Kidney (tissue), 14 donors: ENCODE data around the gene JAM3. TPM values are rescaled to one million over a fixed set of nuclear protein-coding genes. Genes with fewer than 3 reads are reported as not detected.
"Not testable (repeated sequence)": the region's sequence is repeated elsewhere in the genome, so short reads cannot be mapped to it uniquely, and the experiment has no call there.

ENCODE experiments used
- DNase-seq, 5 donors: peaks; one replicate each; pipeline ENCODE4 v3.0.0-alpha.2; 2013 to 2020
- FAIRE-seq: peaks from 2 replicates; lab custom pipeline; 2012; peaks lifted over from hg19 to GRCh38; lab: Jason Lieb, UNC
- H3K27ac ChIP-seq, 2 donors: one replicate each; pipeline ENCODE4 v1.7.0; 2013; ENCODE audit warnings: low read depth in 2 of 2, low read length in 2 of 2, inconsistent platforms in 1 of 2
- H3K27me3 ChIP-seq: one replicate; pipeline ENCODE4 v1.7.1; 2013; ENCODE audit warnings: low read length, inconsistent platforms; ENCODE audit not compliant: control insufficient read depth, insufficient read depth
- H3K36me3 ChIP-seq, 3 donors: one replicate each; pipeline versions ENCODE4 v1.7.0 to v1.7.1; 2013; ENCODE audit warnings: low read length in 3 of 3, control low read depth in 1 of 3, inconsistent platforms in 1 of 3; ENCODE audit not compliant: insufficient read depth in 3 of 3, control insufficient read depth in 2 of 3
- H3K4me1 ChIP-seq, 3 donors: one replicate each; pipeline versions ENCODE4 v1.7.0 to v1.7.1; 2013; ENCODE audit warnings: low read length in 3 of 3, inconsistent platforms in 1 of 3, low read depth in 1 of 3; ENCODE audit not compliant: control insufficient read depth in 2 of 3, insufficient read depth in 2 of 3
- H3K4me3 ChIP-seq, 3 donors: one replicate each; pipeline versions ENCODE4 v1.7.0 to v1.8.1; 2013; ENCODE audit warnings: low read length in 3 of 3, control low read depth in 1 of 3, inconsistent platforms in 1 of 3
- H3K9ac ChIP-seq, 3 donors: one replicate each; pipeline versions ENCODE4 v1.7.0 to v1.7.1; 2013; ENCODE audit warnings: low read length in 3 of 3, control low read depth in 1 of 3, inconsistent platforms in 1 of 3
- H3K9me3 ChIP-seq, 3 donors: one replicate each; pipeline versions ENCODE4 v1.7.0 to v1.7.1; 2013; ENCODE audit warnings: low read length in 3 of 3, control low read depth in 1 of 3, inconsistent platforms in 1 of 3; ENCODE audit not compliant: control insufficient read depth in 2 of 3, insufficient read depth in 1 of 3
- intact Hi-C: fragments of 100-400 bp; cut with DNase I; formaldehyde crosslinking; loops from one replicate; pipeline ENCODE4 v1.11.1; 2022
- polyA plus RNA-seq: library from polyadenylated mRNA; stranded (reverse); fragments of 350-450 nt; fragmentation: Illumina TruSeq; extraction: RNeasy Lipid Tissue Mini Kit (QIAGEN cat#74804); gene quantifications from one replicate; pipeline ENCODE4 v1.2.3, GENCODE V29; 2014; ENCODE audit warnings: low read depth, low replicate concordance; ENCODE audit not compliant: insufficient read depth
- total RNA-seq: library from RNA; stranded (reverse); fragmentation: NEBNext Ultra II Directional; extraction: Animal tissue kit (Norgen Biotek cat#: 25700); gene quantifications from one replicate; pipeline ENCODE4 v1.2.1, GENCODE V29; 2021
- TF ChIP-seq, protein P1 (sequence below): IDR thresholded peaks from 3 replicates; pipeline ENCODE4 v1.5.1; 2012; ENCODE audit warnings: mild to moderate bottlenecking, moderate library complexity, borderline replicate concordance; ENCODE audit not compliant: insufficient read depth; ENCODE audit errors: extremely low read depth
- donor health status: control.
- donor health status: control.
- donor health status: control.
- donor health status: control.
- donor health status: control.
- donor health status: DM: yes; HTN: yes; CAD: no.
- donor health status: Normal renal cell carcinoma (clear cell type).

Gene JAM3
- total and polyA plus RNA-seq, 2 donors from 2014 or later, result 13.3 to 19.5 TPM

DNA sequence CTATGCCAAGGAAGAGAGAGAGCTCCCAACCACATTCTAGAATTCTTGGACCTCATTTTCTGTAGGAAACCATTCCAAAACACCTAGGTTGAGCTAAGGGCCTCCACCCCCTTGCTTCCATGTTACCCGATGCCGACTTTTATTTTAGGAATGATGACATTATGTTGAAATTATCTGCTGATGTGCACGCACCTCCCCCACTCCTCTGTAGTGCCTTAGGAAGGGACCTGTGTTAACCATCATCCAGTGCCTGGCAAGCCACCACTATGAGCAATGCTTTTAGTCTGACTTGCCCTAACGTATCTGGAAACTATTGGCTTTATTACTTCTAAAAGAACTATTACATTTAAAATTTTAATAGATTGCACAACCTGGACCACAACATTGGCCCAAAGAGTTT lies 112.8 kb downstream of the JAM3 start:
- intact Hi-C loops, result no loop called here
- H3K9ac ChIP-seq, result no peak overlapping the region
- TF ChIP-seq, protein P1, sequence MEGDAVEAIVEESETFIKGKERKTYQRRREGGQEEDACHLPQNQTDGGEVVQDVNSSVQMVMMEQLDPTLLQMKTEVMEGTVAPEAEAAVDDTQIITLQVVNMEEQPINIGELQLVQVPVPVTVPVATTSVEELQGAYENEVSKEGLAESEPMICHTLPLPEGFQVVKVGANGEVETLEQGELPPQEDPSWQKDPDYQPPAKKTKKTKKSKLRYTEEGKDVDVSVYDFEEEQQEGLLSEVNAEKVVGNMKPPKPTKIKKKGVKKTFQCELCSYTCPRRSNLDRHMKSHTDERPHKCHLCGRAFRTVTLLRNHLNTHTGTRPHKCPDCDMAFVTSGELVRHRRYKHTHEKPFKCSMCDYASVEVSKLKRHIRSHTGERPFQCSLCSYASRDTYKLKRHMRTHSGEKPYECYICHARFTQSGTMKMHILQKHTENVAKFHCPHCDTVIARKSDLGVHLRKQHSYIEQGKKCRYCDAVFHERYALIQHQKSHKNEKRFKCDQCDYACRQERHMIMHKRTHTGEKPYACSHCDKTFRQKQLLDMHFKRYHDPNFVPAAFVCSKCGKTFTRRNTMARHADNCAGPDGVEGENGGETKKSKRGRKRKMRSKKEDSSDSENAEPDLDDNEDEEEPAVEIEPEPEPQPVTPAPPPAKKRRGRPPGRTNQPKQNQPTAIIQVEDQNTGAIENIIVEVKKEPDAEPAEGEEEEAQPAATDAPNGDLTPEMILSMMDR, result no peak
- H3K4me1 ChIP-seq, result no peaks in the 10 kb centered on the region
- no peaks in the 10 kb centered on the region for H3K9me3 ChIP-seq
- H3K4me3 ChIP-seq, result no peak overlapping the region
- H3K36me3 ChIP-seq, result peaks cover 4 to 24% (median 10%) of the 10 kb centered on the region in 3 donors
- no peak overlapping the region for H3K27ac ChIP-seq
- FAIRE-seq (no peak), DNase-seq (no peak)
- H3K27me3 ChIP-seq, result no peaks in the 10 kb centered on the region

DNA sequence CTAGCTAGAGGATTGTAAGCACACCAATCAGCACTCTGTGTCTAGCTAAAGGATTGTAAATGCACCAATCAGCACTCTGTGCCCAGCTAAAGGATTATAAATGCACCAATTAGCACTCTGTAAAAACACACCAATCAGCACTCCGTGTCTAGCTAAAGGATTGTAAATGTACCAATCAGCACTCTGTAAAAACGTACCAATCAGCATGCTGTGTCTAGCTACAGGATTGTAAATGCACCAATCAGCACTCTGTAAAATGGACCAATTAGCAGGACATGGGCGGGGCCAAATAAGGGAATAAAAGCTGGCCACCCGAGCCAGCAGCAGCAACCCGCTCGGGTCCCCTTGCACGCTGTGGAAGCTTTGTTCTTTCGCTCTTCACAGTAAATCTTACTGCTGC lies 119.2 kb downstream of the JAM3 start:
- intact Hi-C loops, H3K4me1 ChIP-seq, H3K27ac ChIP-seq, H3K9me3 ChIP-seq, H3K4me3 ChIP-seq, H3K27me3 ChIP-seq, FAIRE-seq, H3K9ac ChIP-seq, DNase-seq: not testable (repeated sequence)
- H3K36me3 ChIP-seq, result peaks cover 10 to 43% (median 19%) of the 10 kb centered on the region in 3 donors

DNA sequence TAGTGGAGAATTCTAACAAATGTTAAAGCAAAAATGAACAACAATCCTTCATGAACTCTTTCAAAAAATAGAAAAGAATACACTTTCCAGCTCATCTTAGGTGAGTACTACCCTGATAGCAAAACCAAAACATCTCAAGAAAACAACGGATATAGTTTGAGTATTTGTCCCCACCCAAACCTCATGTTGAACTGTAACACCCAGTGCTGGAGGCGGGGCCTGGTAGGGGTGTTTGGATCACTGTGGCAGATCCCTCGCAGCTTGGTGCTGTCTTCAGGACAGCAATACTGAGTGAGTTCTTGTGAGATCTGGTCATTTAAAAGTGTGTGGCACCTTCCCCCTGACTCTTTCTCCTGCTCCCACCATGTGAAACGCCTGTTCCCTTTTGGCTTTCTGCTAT lies 127.9 kb downstream of the JAM3 start:
- FAIRE-seq, result no peak
- peaks cover 12 to 23% (median 15%) of the 10 kb centered on the region in 3 donors for H3K36me3 ChIP-seq
- TF ChIP-seq, protein P1, result no peak
- H3K27me3 ChIP-seq, result no peaks in the 10 kb centered on the region
- H3K4me1 ChIP-seq, result no peaks in the 10 kb centered on the region
- no peaks in the 10 kb centered on the region for H3K9me3 ChIP-seq
- intact Hi-C loops, result no loop called here
- no peak overlapping the region for H3K27ac ChIP-seq
- no peak for DNase-seq
- no peak overlapping the region for H3K4me3 ChIP-seq
- no peak overlapping the region for H3K9ac ChIP-seq

DNA sequence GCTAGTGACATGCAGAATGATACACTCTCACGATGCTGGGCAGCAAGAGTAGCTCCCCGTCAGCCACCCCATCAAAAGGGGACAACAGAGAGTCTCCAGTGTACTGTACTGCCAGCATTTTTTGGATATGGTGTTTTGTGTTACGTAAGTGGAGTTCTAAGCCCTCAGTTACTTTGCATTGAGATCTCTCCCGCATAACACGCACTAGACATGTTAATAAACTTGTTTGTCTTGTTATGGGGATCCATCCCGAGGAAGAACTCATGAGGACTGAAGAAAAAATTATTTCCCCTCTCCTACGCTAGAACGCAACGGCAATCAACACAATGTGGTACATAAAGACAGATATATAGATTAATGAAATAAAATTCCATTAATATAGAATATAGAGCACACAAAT lies 130.7 kb downstream of the JAM3 start:
- TF ChIP-seq, protein P1, result no peak
- DNase-seq (no peak), FAIRE-seq (no peak)
- Histone ChIP-seq H3K4me1 (no peaks in the 10 kb centered on the region), H3K36me3 (peaks cover 5 to 12% (median 11%) of the 10 kb centered on the region in 3 donors), H3K27ac (no peak overlapping the region), H3K9me3 (no peaks in the 10 kb centered on the region), H3K27me3 (no peaks in the 10 kb centered on the region), H3K9ac (no peak overlapping the region), H3K4me3 (no peak overlapping the region)
- intact Hi-C loops, result no loop called here
